Stimulated activated CD4-positive, alpha-beta T cell treated with anti-CD3 and anti-CD28 coated beads, TNF-alpha, amount 100 ng/mL, for 48 hours (primary cell): ENCODE data around the gene DPP4.
"Not testable (repeated sequence)": the region's sequence is repeated elsewhere in the genome, so short reads cannot be mapped to it uniquely, and the experiment has no call there.

Source experiments
- DNase-seq, 3 donors: peaks; one replicate each; pipeline ENCODE4 v3.0.0-alpha.2; 2020; ENCODE audit warnings: low read depth in 3 of 3

The DPP4 gene

GRCh38 chr2:161991991-161992390, 82.0 kb downstream of the DPP4 start:
- DNase-seq = no peak

GRCh38 chr2:161990741-161991140, 83.3 kb downstream of the DPP4 start:
- no peak for DNase-seq

GRCh38 chr2:161990036-161990435, 84.0 kb downstream of the DPP4 start:
- no peak for DNase-seq

GRCh38 chr2:161988589-161988988, 85.4 kb downstream of the DPP4 start:
- no peak for DNase-seq

GRCh38 chr2:161987311-161987710, 86.7 kb downstream of the DPP4 start:
- DNase-seq = no peak

- DNase-seq = no peak
Measured at GRCh38 chr2:161983866-161984265, 90.1 kb downstream of the DPP4 start.

- no peak for DNase-seq
Measured at GRCh38 chr2:161983331-161983651, 90.7 kb downstream of the DPP4 start.

- no peak for DNase-seq
Measured at GRCh38 chr2:161982548-161983330, 91.3 kb downstream of the DPP4 start.

- DNase-seq = no peak
Measured at GRCh38 chr2:161981679-161982250, 92.2 kb downstream of the DPP4 start.

GRCh38 chr2:161980976-161981375, 93.0 kb downstream of the DPP4 start:
- no peak for DNase-seq

- DNase-seq = no peak
Measured at GRCh38 chr2:161979490-161979889, 94.5 kb downstream of the DPP4 start.

- not testable (repeated sequence) for DNase-seq
Measured at GRCh38 chr2:161977926-161978325, 96.1 kb downstream of the DPP4 start.

GRCh38 chr2:161976917-161977316, 97.1 kb downstream of the DPP4 start:
- DNase-seq = no peak

GRCh38 chr2:161976295-161976694, 97.7 kb downstream of the DPP4 start:
- no peak for DNase-seq

- no peak for DNase-seq
Measured at GRCh38 chr2:161975813-161976160, 98.2 kb downstream of the DPP4 start.

- DNase-seq = no peak
Measured at GRCh38 chr2:161975062-161975812, 98.8 kb downstream of the DPP4 start.

GRCh38 chr2:161974461-161974860, 99.6 kb downstream of the DPP4 start:
- no peak for DNase-seq

GRCh38 chr2:161972866-161973265, 101.1 kb downstream of the DPP4 start:
- DNase-seq = no peak

- no peak for DNase-seq
Measured at GRCh38 chr2:161972232-161972631, 101.8 kb downstream of the DPP4 start.

GRCh38 chr2:161971551-161971950, 102.5 kb downstream of the DPP4 start:
- DNase-seq = no peak

- DNase-seq = no peak
Measured at GRCh38 chr2:161969159-161969558, 104.9 kb downstream of the DPP4 start.

- DNase-seq = no peak
Measured at GRCh38 chr2:161965994-161966393, 108.0 kb downstream of the DPP4 start.

- DNase-seq = no peak
Measured at GRCh38 chr2:161964160-161964559, 109.9 kb downstream of the DPP4 start.
